ENCODE data around the gene PARM1. TPM values are rescaled to one million over a fixed set of nuclear protein-coding genes. Genes with fewer than 3 reads are reported as not detected.

PARM1 gene
- total RNA-seq, 1 donor from 2014 or later, result 1.6 TPM

DNA sequence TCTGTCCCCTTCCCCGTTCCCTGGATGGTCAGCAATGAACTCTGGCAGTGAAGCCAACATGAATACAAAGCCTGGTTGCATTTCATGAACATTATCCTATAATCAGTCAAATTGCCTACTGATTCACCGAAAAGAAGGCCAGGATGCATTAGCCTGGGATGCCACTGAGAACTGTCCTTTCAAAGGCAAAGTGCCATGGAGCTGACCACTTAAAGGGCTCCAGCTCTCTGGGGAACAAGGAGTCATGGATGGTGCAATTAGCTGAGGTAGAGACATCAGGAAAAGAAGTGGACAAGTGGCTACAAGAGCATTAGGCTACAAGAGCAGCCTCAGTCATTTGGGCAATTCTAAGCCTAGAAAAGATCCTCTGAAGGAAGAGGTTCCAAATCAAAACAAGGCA lies 69.0 kb downstream of the PARM1 start:
- no peak for TF ChIP-seq CTCF (IDR thresholded peaks at IDR 0.05)
- no peak for TF ChIP-seq EZH2phosphoT487 (IDR thresholded peaks at IDR 0.05)
- TF ChIP-seq EZH2 (IDR thresholded peaks at IDR 0.05), result no peak
- Histone ChIP-seq H3K27me3 (no peaks in the 10 kb centered on the region), H3K9ac (no peak overlapping the region), H3K4me3 (no peak overlapping the region), H3F3A (ENCODE audit: low read depth) (no peaks in the 10 kb centered on the region), H3K4me2 (no peak overlapping the region), H3K4me1 (no peaks in the 10 kb centered on the region), H3K36me3 (no peaks in the 10 kb centered on the region), H3K9me3 (ENCODE audit: low read depth) (no peaks in the 10 kb centered on the region), H3K79me2 (ENCODE audit: low read depth) (no peaks in the 10 kb centered on the region), H2AFZ (replicated peaks) (no peak overlapping the region), H4K20me1 (ENCODE audit: low read depth) (no peaks in the 10 kb centered on the region), H3K27ac (no peak overlapping the region)
- H3K4me1 Mint-ChIP-seq, result peaks cover 12% of the 10 kb centered on the region
- no peak overlapping the region for H3K4me3 Mint-ChIP-seq
- H3K27me3 Mint-ChIP-seq (ENCODE audit: insufficient read depth, low read depth), result peaks cover 4% of the 10 kb centered on the region
- no peak overlapping the region for H3K27ac Mint-ChIP-seq
- DNase-seq (ENCODE audit: low spot score), result no peak
- H3K36me3 Mint-ChIP-seq, result peaks cover 7% of the 10 kb centered on the region
- H3K9me3 Mint-ChIP-seq, result peaks cover 7% of the 10 kb centered on the region

GRCh38 chr4:75002381-75002780 lies 69.5 kb downstream of the PARM1 start:
- TF ChIP-seq EZH2 (IDR thresholded peaks at IDR 0.05), result no peak
- TF ChIP-seq CTCF (IDR thresholded peaks at IDR 0.05), result no peak
- no peak for TF ChIP-seq EZH2phosphoT487 (IDR thresholded peaks at IDR 0.05)

DNA sequence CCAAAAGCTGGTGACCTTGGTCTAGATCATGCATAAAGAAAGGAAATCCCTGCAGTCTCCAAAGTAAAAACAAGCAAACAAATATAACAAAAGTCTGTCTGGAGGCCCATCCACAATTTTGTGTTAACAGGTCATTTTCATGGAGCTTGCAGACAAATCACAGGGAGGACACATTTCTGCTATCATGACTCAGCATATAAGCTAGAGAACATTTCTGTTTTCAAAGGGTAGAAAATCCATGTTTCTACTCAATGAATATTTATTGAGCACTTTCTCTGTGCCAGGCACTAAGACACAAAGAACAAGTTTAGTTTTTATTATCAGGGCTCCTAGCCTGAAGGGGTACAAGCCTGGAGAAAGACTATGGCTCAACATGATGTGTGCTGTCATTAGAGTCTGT lies 71.1 kb downstream of the PARM1 start:
- Mint-ChIP-seq H3K27me3 (ENCODE audit: insufficient read depth, low read depth) (peaks cover 4% of the 10 kb centered on the region), H3K4me1 (no peaks in the 10 kb centered on the region), H3K27ac (no peak overlapping the region), H3K4me3 (no peak overlapping the region), H3K36me3 (peaks cover 17% of the 10 kb centered on the region), H3K9me3 (peaks cover 17% of the 10 kb centered on the region)
- Histone ChIP-seq H3K4me1 (no peaks in the 10 kb centered on the region), H3K4me3 (no peak overlapping the region), H3K27ac (no peak overlapping the region), H3K4me2 (no peak overlapping the region), H3F3A (ENCODE audit: low read depth) (no peaks in the 10 kb centered on the region), H3K9ac (no peak overlapping the region), H3K9me3 (ENCODE audit: low read depth) (no peaks in the 10 kb centered on the region), H2AFZ (replicated peaks) (no peak overlapping the region), H3K36me3 (no peaks in the 10 kb centered on the region), H3K27me3 (no peaks in the 10 kb centered on the region), H4K20me1 (ENCODE audit: low read depth) (no peaks in the 10 kb centered on the region), H3K79me2 (ENCODE audit: low read depth) (no peaks in the 10 kb centered on the region)
- DNase-seq (ENCODE audit: low spot score), result no peak
- TF ChIP-seq CTCF (IDR thresholded peaks at IDR 0.05), result no peak
- TF ChIP-seq EZH2phosphoT487 (IDR thresholded peaks at IDR 0.05), result no peak
- TF ChIP-seq EZH2 (IDR thresholded peaks at IDR 0.05), result no peak

More at GRCh38 chr4:75002381-75002780, 69.5 kb downstream of the PARM1 start:
- Histone ChIP-seq H2AFZ (replicated peaks) (no peak overlapping the region), H3K9me3 (ENCODE audit: low read depth) (no peaks in the 10 kb centered on the region), H3K79me2 (ENCODE audit: low read depth) (no peaks in the 10 kb centered on the region), H3K4me1 (no peaks in the 10 kb centered on the region), H3K27ac (no peak overlapping the region), H3F3A (ENCODE audit: low read depth) (no peaks in the 10 kb centered on the region), H3K4me2 (no peak overlapping the region), H3K36me3 (no peaks in the 10 kb centered on the region), H4K20me1 (ENCODE audit: low read depth) (no peaks in the 10 kb centered on the region), H3K4me3 (no peak overlapping the region), H3K27me3 (no peaks in the 10 kb centered on the region), H3K9ac (no peak overlapping the region)
- no peak overlapping the region for H3K27ac Mint-ChIP-seq
- no peak overlapping the region for H3K4me3 Mint-ChIP-seq
- peaks cover 10% of the 10 kb centered on the region for H3K9me3 Mint-ChIP-seq
- H3K4me1 Mint-ChIP-seq, result peaks cover 8% of the 10 kb centered on the region
- peaks cover 4% of the 10 kb centered on the region for H3K27me3 Mint-ChIP-seq (ENCODE audit: insufficient read depth, low read depth)
- DNase-seq (ENCODE audit: low spot score), result no peak
- peaks cover 10% of the 10 kb centered on the region for H3K36me3 Mint-ChIP-seq
